NCI-H146 treated with DMSO at 0.1 percent for 48 hours (cell line): Measurements from ENCODE around the gene SFI1.
A peak's percentile ranks its signal among the peaks of the same experiment; 100 is the strongest.
"Not testable (repeated sequence)": the region's sequence is repeated elsewhere in the genome, so short reads cannot be mapped to it uniquely, and the experiment has no call there.

Experiments used
- DNase-seq: peaks from one replicate; lab custom pipeline; 2025; ENCODE audit not compliant: unreplicated experiment; lab: John Stamatoyannopoulos, UW

The SFI1 gene

GRCh38 chr22:31635638-31636306 is 139.4 kb downstream of the SFI1 start:
- DNase-seq, result no peak

DNA sequence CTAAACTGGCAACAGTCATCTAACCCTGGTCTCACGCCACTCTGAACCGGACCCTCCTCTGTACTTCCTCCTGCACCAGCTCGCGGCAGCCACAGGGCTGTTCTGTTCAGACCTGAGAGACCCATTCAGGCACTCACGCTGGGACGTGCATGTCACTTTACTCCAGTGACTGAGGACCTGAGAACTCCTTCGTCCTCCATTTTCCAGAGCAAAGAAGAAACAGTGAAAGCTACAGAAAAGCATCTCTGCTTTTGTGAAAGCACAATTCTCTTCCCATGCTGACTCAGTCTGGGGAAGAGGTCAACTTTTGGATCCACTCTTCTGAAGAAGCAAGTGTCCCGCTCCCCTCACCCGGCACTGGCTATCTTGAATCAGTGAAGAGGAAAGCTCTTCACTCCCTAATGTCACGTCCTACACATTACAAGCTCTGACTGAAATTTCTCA is 141.1 kb downstream of the SFI1 start:
- DNase-seq, result no peak

DNA sequence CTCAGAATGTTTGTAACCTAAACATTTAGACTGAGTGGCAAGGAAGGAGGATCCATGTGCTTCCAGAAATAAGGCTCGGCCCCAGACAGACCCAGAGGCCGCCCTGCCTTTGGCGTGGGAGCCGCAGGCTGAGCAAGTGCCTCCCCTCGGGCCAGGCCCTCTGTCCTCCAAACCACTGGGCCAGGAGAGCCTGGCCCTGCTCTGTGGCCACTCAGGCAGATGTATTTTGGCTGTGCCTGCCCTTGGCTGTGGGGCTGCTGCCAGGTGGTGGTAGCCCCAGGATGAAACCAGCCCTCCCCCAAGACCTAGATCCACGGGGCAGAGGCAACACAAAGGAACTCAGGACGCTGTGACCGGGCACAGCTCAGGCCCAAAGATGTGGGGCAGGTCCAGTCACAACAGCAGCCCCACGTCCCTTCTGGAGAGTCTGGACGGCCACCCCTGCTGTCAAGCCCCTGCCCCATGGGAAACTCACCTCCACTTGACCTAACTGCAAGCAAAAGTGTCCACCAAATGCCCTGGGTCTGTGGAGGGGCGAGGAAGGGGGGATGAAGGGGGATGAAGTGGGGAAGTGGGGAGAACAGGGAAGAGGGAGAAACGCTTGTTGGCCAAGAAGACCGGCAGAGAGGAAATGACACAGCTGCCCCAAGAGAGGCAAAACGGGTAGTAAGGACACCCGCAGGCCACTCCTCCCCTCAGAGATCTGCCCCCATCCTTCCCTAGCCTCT is 141.7 kb downstream of the SFI1 start:
- DNase-seq, result no peak

DNA sequence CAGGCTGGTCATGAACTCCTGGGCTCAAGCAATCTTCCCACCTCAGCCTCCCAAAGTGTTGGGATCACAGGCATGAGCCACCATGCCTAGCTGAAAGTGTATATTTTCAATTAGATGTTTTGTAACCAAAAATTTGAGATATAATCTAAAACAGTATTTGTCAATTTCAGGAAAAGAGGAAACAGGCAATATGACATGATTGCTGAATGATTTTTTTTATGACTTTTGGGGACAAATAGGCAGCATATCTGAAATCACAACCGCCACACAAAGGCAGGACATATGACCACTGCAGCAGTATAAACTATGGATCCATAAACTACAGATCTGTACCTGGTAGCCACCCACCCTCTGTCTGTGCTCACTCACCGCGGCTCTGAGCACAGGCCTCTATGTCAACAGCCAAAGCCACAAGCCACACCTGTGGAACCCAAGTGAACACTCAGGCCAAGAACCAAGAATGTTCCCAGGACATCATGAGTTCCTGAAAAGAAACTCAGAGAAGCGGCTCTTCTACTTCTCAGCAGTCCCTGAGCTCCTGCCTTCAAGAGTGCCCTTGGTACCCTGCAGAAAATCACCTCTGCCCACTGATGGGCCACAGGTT is 143.2 kb downstream of the SFI1 start:
- no peak for DNase-seq

GRCh38 chr22:31646186-31647019 is 150.1 kb downstream of the SFI1 start:
- no peak for DNase-seq

DNA sequence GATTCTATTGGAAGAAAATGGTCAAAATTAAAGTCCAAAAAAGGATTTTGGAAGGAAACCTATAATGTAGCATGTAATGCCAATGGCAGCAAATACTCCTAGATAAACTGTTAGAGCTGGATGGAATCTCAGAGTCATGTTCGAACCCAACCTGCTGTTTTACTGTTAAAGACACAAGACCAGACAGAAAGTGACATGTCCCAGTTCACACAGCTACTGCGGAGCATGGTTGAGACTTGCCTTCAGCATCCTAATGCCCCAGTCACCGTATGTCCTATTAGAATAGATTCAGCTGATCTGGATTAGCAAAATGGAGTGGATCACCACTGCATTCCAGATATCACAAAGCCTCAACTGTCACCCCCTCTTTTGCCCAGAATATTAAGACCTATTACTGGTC is 150.7 kb downstream of the SFI1 start:
- no peak for DNase-seq

GRCh38 chr22:31647523-31648320 is 151.4 kb downstream of the SFI1 start:
- no peak for DNase-seq

DNA sequence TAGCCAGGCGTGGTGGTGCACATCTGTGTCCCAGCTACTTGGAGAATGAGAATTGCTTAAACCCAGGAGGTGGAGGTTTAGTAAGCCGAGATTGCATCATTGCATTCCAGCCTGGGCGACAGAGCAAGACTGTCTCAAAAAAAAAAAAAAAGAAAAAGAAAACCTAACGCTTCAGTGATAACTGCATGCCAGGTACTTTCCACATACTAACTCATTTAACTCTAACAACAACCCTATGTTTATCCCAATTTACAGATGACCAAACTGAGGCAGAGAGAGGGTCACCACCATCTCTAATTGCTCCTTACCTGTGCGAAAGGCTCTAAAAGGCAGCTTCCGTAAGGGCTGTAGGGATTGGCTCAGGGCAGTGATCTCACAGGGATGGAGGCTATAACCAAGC is 154.1 kb downstream of the SFI1 start:
- no peak for DNase-seq

DNA sequence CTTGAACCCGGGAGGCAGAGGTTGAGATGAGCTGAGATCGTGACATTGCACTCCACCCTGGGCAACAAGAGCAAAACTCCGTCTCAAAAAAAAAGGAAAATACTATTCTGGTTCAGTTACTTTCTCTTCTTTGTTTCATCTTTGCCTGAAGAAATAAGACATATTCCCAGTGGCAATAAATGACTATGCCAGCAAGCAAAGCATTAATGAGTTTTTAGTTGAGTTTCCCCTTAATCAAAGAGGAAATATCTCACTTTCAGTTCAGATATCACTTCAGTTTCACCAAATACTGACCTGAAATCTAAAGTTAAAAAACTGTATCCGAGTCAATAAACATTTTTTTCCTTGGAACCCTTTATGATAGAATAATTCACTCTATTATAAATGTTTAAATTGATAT is 155.3 kb downstream of the SFI1 start:
- no peak for DNase-seq

GRCh38 chr22:31652088-31652487 is 155.8 kb downstream of the SFI1 start:
- DNase-seq, result no peak

- DNase-seq, result peak; percentile 59
Observed at GRCh38 chr22:31652911-31653684, 156.8 kb downstream of the SFI1 start.

DNA sequence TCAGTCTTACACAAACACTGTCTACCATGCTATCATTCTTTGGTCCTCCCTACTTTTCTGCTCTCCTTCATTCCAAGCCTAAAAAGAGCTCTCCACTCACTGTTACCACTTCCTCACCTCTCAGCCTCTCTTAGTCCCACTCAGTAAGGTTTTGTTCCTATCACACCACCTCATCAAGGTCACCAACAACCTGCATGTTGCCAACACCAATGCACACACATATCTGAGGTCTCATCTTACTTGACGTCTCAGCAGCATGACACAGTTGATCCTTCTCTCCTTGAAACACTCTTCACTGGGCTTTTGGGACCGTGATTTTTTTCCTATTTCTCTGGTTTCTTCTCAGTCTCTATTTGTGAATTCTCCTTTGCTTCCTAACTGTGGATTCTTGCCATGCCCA is 157.6 kb downstream of the SFI1 start:
- no peak for DNase-seq

GRCh38 chr22:31654408-31654807 is 158.1 kb downstream of the SFI1 start:
- no peak for DNase-seq

- DNase-seq, result no peak
Observed at GRCh38 chr22:31659246-31659645, 162.9 kb downstream of the SFI1 start.

DNA sequence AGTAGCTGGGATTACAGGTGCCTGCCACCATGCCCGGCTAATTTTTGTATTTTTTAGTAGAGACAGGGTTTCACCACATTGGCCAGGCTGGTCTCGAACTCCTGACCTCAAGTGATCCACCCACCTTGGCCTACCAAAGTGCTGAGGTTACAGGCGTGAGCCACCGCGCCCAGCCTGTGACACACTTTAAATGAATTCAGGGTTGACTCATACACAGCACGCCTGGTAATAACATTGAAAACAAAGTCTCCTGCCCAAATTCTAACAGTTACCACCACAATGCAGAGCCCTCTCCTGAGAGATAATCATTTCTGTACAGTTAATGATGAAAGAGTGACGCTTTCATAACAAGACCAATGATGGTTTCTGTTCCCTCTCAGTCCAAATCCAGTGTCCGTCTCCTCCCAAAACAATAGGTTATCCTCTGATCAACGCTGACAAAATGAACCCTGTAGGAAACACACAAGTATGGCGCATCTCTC is 164.6 kb downstream of the SFI1 start:
- not testable (repeated sequence) for DNase-seq

- DNase-seq, result peak; percentile 85
Observed at GRCh38 chr22:31661851-31662667, 165.7 kb downstream of the SFI1 start, which contains the start of gene PISD. Gene PISD, minus strand, starts transcription at chr22:31662215. Its CDS starts 7 bp downstream, at chr22:31662208.

DNA sequence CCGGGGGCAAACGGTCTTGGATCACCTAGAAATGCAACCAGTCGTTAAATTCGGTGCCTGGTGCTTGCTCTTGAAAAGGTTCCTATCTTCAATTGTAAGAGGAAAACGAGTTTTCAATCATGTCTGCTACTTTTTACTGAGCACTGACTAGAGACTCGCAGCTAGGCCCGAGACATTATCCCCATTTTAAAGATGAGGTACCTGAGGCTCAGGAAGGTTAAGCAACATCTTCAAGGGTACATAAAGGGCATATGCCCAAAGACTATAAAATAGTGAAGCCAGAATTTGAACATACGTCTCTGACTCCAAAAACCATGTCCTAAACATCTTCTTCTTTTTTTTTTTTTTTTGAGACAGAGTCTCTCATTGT is 166.3 kb downstream of the SFI1 start:
- no peak for DNase-seq
